HuH-7 (cell line): ENCODE data around the gene DXO.
"Not testable (repeated sequence)": the region's sequence is repeated elsewhere in the genome, so short reads cannot be mapped to it uniquely, and the experiment has no call there.

Experiments
- DNase-seq: peaks from one replicate; pipeline ENCODE4 v3.0.0; 2011; ENCODE audit warnings: low spot score

Gene DXO

GRCh38 chr6:31971993-31972708, at the start of gene DXO:
Gene DXO, minus strand, starts transcription at chr6:31972138. Its CDS starts 463 bp downstream, at chr6:31971675.
- DNase-seq, result peak; percentile 97

GRCh38 chr6:32014547-32014946, 42.6 kb upstream of the DXO start, which contains the start of gene C4B:
Gene C4B, plus strand, starts transcription at chr6:32014795. Its CDS starts 51 bp downstream, at chr6:32014846.
- not testable (repeated sequence) for DNase-seq

- DNase-seq, result not testable (repeated sequence)
Observed at GRCh38 chr6:32013738-32014137, 41.8 kb upstream of the DXO start.

GRCh38 chr6:32012941-32013617, 41.1 kb upstream of the DXO start:
- not testable (repeated sequence) for DNase-seq

- DNase-seq, result not testable (repeated sequence)
Observed at GRCh38 chr6:32010856-32011530, 39.1 kb upstream of the DXO start.

GRCh38 chr6:32009537-32009936, 37.6 kb upstream of the DXO start:
- not testable (repeated sequence) for DNase-seq

- not testable (repeated sequence) for DNase-seq
Observed at GRCh38 chr6:32008616-32009015, 36.7 kb upstream of the DXO start.

GRCh38 chr6:32008037-32008436, 36.1 kb upstream of the DXO start:
- not testable (repeated sequence) for DNase-seq

- DNase-seq, result not testable (repeated sequence)
Observed at GRCh38 chr6:32007086-32007485, 35.1 kb upstream of the DXO start.

GRCh38 chr6:32005991-32006529, 34.1 kb upstream of the DXO start:
- DNase-seq, result not testable (repeated sequence)

- not testable (repeated sequence) for DNase-seq
Observed at GRCh38 chr6:32005538-32005880, 33.6 kb upstream of the DXO start.

GRCh38 chr6:32004864-32005537, 33.1 kb upstream of the DXO start:
- not testable (repeated sequence) for DNase-seq

- DNase-seq, result not testable (repeated sequence)
Observed at GRCh38 chr6:32004393-32004792, 32.5 kb upstream of the DXO start.

GRCh38 chr6:32003301-32003700, 31.4 kb upstream of the DXO start:
- DNase-seq, result not testable (repeated sequence)

GRCh38 chr6:32002546-32003268, 30.8 kb upstream of the DXO start:
- DNase-seq, result not testable (repeated sequence)

- DNase-seq, result not testable (repeated sequence)
Observed at GRCh38 chr6:31996385-31996784, 24.4 kb upstream of the DXO start.

GRCh38 chr6:31994421-31994820, 22.5 kb upstream of the DXO start:
- not testable (repeated sequence) for DNase-seq

- not testable (repeated sequence) for DNase-seq
Observed at GRCh38 chr6:31989363-31989762, 17.4 kb upstream of the DXO start.

- not testable (repeated sequence) for DNase-seq
Observed at GRCh38 chr6:31981744-31982143, 9.8 kb upstream of the DXO start, which contains the start of gene C4A. Gene C4A, plus strand, starts transcription at chr6:31982057. Its CDS starts 51 bp downstream, at chr6:31982108.

GRCh38 chr6:31980998-31981397, 9.1 kb upstream of the DXO start:
- not testable (repeated sequence) for DNase-seq
